ENCODE measurements around the gene DPM3. TPM values are rescaled to one million over a fixed set of nuclear protein-coding genes. Genes with fewer than 3 reads are reported as not detected.
A peak's percentile ranks its signal among the peaks of the same experiment; 100 is the strongest.

DPM3 gene
- total RNA-seq, 1 donor from 2014 or later: 61.3 TPM

DNA sequence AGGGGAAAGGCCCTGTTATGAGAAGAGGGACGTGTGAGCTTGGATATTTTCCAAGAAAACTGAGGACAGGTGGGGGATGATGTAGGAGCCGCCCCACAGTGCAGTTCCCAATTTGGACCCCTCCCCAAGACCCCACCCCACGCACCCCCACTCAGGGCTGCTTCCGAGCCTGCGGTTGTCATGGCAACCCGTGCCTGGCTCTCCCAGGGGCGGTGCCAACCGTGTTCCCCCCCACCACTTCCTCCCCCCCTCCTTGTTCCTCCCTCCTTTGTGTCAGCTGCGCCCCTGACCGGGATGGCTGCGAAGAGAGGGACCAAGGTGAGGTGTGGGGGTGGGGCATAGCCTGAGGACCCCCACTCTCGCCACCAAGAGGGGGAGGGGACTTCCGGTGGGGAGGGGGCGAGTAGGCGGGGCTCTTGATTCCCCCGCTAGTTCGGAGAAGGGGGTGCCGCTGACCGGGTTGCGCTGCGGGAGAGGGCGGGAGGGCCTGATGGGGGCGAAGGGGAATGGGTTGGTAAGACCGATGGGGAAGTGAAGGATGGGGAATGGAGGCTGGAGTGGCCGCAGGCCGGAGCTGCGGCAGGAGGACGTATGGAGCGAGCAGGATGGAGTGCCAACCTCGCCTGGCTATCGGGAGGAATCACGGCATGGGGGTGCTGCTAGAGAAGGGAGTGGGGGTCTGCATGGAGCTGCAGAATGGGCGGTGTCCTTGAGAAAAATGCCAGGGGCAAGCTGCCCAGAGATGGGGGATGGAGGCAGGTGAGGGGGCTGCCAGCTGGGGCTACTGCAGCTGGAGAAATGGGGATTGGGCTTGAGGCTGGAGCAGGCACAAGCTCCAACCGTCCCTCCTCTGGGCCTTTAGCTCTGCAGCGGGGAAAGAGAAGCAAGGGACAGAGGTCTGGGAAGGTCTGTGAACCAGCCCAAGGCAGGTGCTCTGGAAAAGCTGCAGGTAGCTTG is 34.3 kb upstream of the DPM3 start:
- Mint-ChIP-seq H3K27me3 (ENCODE audit: unreplicated experiment) (no peaks in the 10 kb centered on the region), H3K36me3 (ENCODE audit: unreplicated experiment) (peaks cover 18% of the 10 kb centered on the region), H3K27ac (ENCODE audit: unreplicated experiment) (peak overlapping the region; percentile 97), H3K4me3 (ENCODE audit: unreplicated experiment) (peak overlapping the region; percentile 97), H3K4me1 (ENCODE audit: unreplicated experiment) (peaks cover 34% of the 10 kb centered on the region), H3K9me3 (ENCODE audit: unreplicated experiment) (no peaks in the 10 kb centered on the region)
- TF ChIP-seq, protein P1, sequence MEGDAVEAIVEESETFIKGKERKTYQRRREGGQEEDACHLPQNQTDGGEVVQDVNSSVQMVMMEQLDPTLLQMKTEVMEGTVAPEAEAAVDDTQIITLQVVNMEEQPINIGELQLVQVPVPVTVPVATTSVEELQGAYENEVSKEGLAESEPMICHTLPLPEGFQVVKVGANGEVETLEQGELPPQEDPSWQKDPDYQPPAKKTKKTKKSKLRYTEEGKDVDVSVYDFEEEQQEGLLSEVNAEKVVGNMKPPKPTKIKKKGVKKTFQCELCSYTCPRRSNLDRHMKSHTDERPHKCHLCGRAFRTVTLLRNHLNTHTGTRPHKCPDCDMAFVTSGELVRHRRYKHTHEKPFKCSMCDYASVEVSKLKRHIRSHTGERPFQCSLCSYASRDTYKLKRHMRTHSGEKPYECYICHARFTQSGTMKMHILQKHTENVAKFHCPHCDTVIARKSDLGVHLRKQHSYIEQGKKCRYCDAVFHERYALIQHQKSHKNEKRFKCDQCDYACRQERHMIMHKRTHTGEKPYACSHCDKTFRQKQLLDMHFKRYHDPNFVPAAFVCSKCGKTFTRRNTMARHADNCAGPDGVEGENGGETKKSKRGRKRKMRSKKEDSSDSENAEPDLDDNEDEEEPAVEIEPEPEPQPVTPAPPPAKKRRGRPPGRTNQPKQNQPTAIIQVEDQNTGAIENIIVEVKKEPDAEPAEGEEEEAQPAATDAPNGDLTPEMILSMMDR (IDR thresholded peaks at IDR 0.05): no peak
- peak; percentile 84 for DNase-seq (ENCODE audit: extremely low spot score, unreplicated experiment)

DNA sequence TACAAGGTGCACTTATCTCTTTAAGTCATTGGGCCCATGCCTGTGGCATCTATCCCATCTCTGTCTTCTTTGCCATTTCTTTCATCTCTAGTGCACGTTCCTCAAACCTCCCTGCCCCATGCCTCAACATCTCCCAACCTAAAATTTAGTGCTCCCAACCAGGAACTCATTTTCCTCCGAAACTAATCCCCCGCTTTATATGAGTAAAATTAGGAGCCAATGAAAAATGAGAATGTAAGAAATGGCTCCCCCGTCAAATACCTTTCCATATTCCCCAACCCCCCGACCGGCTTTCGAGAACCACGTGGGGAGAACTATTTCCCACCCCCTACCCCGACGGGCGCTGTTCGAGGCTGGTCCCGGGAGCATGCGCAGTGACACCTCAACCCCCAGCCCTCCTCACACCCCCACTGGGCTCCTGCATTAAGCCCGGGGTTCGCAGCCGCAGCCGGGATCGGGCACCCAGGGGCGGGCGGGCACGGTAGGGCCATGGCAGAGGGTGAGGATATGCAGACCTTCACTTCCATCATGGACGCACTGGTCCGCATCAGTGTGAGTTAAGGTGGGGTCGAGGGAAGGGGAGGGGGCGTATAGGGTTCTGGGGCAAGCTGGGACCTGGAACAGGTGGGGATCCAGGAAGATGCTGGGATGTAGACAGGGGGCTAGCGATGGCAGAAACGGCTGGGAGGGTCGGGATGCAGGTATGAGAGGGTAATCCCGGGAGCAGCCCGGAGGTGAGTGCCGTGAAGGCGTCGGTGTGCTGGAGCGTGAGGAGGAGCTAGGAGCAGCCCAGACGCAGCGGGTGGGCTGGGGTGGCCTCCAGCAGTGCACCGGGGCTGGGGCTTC is 33.4 kb upstream of the DPM3 start, which contains the start of gene TRIM46:
TSS of gene TRIM46 (plus strand) at position 372 of the 846 bp plus-strand sequence. CDS start at position 490, 118 bp downstream.
- H3K4me3 Mint-ChIP-seq (ENCODE audit: unreplicated experiment): peak within 1 kb of the TSS; percentile 97
- peaks cover 17% of the 10 kb centered on the region for H3K36me3 Mint-ChIP-seq (ENCODE audit: unreplicated experiment)
- H3K4me1 Mint-ChIP-seq (ENCODE audit: unreplicated experiment): peaks cover 34% of the 10 kb centered on the region
- H3K27ac Mint-ChIP-seq (ENCODE audit: unreplicated experiment): peak within 1 kb of the TSS; percentile 97
- no peaks in the 10 kb centered on the region for H3K27me3 Mint-ChIP-seq (ENCODE audit: unreplicated experiment)
- H3K9me3 Mint-ChIP-seq (ENCODE audit: unreplicated experiment): no peaks in the 10 kb centered on the region
- DNase-seq (ENCODE audit: extremely low spot score, unreplicated experiment): peak; percentile 86
- TF ChIP-seq, protein P1 (IDR thresholded peaks at IDR 0.05): peak; percentile 27

DNA sequence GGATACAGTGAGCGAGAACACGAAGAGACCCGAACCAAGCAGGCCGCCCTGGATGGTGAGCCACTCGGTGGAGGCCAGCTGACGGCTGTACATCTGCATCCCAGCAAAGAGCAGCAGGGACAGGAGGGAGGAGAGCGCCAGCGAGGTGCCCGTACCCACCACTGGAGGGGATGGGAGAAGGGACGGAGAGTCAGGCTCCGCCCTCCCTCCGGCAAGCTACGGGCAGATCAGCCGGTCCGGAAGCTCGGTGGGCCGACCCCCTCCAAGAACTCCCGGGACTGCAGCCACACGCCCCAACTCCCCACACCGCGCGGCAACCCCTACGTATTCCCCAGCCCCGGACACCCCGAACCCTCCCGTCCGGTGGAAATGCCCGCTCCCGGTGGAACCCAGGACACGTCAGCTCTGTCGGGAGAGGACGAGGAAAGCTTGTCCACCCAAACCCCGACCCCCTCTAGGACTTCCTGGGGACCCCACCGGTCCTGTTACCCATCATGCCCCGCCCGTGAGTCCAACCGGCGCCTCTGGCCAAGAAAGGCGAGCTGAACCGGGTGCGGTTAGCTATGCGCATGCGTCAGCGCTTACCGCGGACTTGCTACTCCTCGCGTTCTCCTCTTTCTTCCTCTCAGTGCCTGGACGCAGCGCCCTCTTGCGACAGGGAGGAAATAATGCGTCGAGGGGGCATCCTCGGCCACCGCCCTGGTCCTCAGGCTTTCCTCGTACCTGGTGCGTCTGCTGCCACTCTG is 32.6 kb upstream of the DPM3 start, which contains the start of gene KRTCAP2:
TSS of gene KRTCAP2 (minus strand) at position 573 of the 746 bp plus-strand sequence. CDS start at position 493, 80 bp downstream.
- peak within 1 kb of the TSS; percentile 97 for H3K27ac Mint-ChIP-seq (ENCODE audit: unreplicated experiment)
- peaks cover 35% of the 10 kb centered on the region for H3K4me1 Mint-ChIP-seq (ENCODE audit: unreplicated experiment)
- H3K27me3 Mint-ChIP-seq (ENCODE audit: unreplicated experiment): no peaks in the 10 kb centered on the region
- DNase-seq (ENCODE audit: extremely low spot score, unreplicated experiment): peak; percentile 98
- peak within 1 kb of the TSS; percentile 97 for H3K4me3 Mint-ChIP-seq (ENCODE audit: unreplicated experiment)
- H3K36me3 Mint-ChIP-seq (ENCODE audit: unreplicated experiment): peaks cover 16% of the 10 kb centered on the region
- H3K9me3 Mint-ChIP-seq (ENCODE audit: unreplicated experiment): no peaks in the 10 kb centered on the region
- TF ChIP-seq, protein P1 (IDR thresholded peaks at IDR 0.05): peak; percentile 97

DNA sequence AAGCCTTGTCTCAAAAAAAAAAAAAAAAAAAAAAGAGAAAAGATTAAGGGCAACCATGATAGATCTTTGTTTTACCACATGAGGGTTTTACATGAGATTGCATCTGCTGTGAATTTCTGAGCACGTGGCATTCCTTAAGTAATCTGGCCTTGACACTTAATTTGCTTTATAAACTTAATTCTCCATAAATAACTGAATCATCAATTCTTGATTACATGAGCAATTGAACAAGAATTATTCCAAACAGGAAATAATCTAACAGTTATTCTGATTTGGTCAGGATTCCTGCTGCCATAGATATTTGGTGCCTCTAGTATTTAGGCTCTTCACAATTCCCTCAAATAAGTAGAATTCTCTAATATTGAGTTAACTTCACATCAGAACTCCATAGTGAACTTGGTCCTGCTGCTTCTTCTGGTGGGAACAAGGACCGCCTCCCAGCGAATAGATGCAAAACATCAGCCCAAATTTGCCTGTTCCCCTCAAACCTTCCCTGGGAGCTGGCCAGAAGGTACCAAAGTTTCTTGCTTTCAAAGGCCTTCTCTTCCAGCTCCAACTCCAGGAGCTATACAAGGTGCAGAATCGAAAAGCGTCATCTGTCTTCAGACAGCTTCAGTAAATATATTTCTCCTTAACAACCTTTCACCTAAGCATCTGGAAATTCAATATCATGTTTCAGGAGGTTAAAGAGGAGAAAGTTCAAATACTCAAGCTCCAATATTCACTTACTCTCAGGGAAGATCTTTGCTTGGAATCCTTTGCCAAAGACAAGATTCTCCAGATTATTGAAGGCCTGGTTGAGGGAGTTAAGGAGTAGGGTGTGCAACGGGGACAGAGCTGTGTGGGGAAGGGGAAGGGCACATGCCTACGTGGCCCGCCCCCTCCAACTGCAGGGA is 31.8 kb upstream of the DPM3 start:
- Mint-ChIP-seq H3K9me3 (ENCODE audit: unreplicated experiment) (no peaks in the 10 kb centered on the region), H3K36me3 (ENCODE audit: unreplicated experiment) (peaks cover 11% of the 10 kb centered on the region), H3K4me1 (ENCODE audit: unreplicated experiment) (peaks cover 42% of the 10 kb centered on the region), H3K27ac (ENCODE audit: unreplicated experiment) (peak overlapping the region; percentile 97), H3K4me3 (ENCODE audit: unreplicated experiment) (peak overlapping the region; percentile 97), H3K27me3 (ENCODE audit: unreplicated experiment) (no peaks in the 10 kb centered on the region)
- TF ChIP-seq, protein P1 (IDR thresholded peaks at IDR 0.05): no peak
- DNase-seq (ENCODE audit: extremely low spot score, unreplicated experiment): peak; percentile 27

Measured in osteocyte (in vitro differentiated cells).